Small intestine (tissue), 16 donors: ENCODE data around the gene BMAL2. TPM values are rescaled to one million over a fixed set of nuclear protein-coding genes. Genes with fewer than 3 reads are reported as not detected.

Source experiments
- DNase-seq, 2 donors: peaks; one replicate each; pipeline versions ENCODE4 v3.0.0 to v3.0.0-alpha.2; 2013
- FAIRE-seq: peaks from 2 replicates; lab custom pipeline; 2012; peaks lifted over from hg19 to GRCh38; lab: Jason Lieb, UNC
- H3K27ac ChIP-seq, 3 donors: one replicate each; pipeline ENCODE4 v1.5.1; 2013; ENCODE audit warnings: low read length in 2 of 3, mild to moderate bottlenecking in 2 of 3, control low read depth in 1 of 3, inconsistent platforms in 1 of 3, low read depth in 1 of 3, moderate library complexity in 1 of 3
- H3K27me3 ChIP-seq, 3 donors: one replicate each; pipeline ENCODE4 v1.6.1; 2013; ENCODE audit warnings: low read length in 3 of 3, inconsistent platforms in 1 of 3; ENCODE audit not compliant: control insufficient read depth in 3 of 3, insufficient read depth in 3 of 3
- H3K36me3 ChIP-seq, 3 donors: one replicate each; pipeline ENCODE4 v1.6.1; 2013; ENCODE audit warnings: low read length in 3 of 3, inconsistent platforms in 1 of 3, low read depth in 1 of 3, mild to moderate bottlenecking in 1 of 3, moderate library complexity in 1 of 3; ENCODE audit not compliant: control insufficient read depth in 3 of 3, insufficient read depth in 2 of 3
- H3K4me1 ChIP-seq, 3 donors: one replicate each; pipeline ENCODE4 v1.6.1; 2013; ENCODE audit warnings: low read length in 2 of 3, inconsistent platforms in 1 of 3, low read depth in 1 of 3, mild to moderate bottlenecking in 1 of 3, moderate library complexity in 1 of 3; ENCODE audit not compliant: control insufficient read depth in 3 of 3, insufficient read depth in 2 of 3
- H3K4me3 ChIP-seq, 3 donors: one replicate each; pipeline ENCODE4 v1.5.1; 2013; ENCODE audit warnings: low read length in 3 of 3, control low read depth in 1 of 3, inconsistent platforms in 1 of 3, low read depth in 1 of 3, mild to moderate bottlenecking in 1 of 3, moderate library complexity in 1 of 3
- H3K9me3 ChIP-seq, 2 donors: one replicate each; pipeline ENCODE4 v1.6.1; 2013; ENCODE audit warnings: low read depth in 1 of 2, low read length in 1 of 2; ENCODE audit not compliant: control insufficient read depth in 2 of 2, insufficient read depth in 1 of 2
- WGBS, 3 donors: extraction: QIAGEN DNeasy Blood & Tissue Kit; methylation state at CpG; one replicate each; pipeline ENCODE4 v1.1.7; 2013; 5-methylcytosine and 5-hydroxymethylcytosine counted together
- long read RNA-seq, 10 donors: transcript quantifications; one replicate each; lab custom pipeline, GENCODE V29; 2026
- polyA plus RNA-seq, 4 donors: library from polyadenylated mRNA; stranded (reverse) in 3 of 4; unstranded in 1 of 4; fragments of 200-250 nt in 3 of 4; fragments of 120-200 nt in 1 of 4; gene quantifications; one replicate each; pipeline versions ENCODE4 v1.2.1 to v1.2.3, GENCODE V29; 2013
- donor health status: healthy with polysubstance abuse.
- donor health status: control.
- donor health status: control.
- donor health status: Bipolar disorder and iron deficiency.
- donor health status: healthy.

Gene BMAL2, protein sequence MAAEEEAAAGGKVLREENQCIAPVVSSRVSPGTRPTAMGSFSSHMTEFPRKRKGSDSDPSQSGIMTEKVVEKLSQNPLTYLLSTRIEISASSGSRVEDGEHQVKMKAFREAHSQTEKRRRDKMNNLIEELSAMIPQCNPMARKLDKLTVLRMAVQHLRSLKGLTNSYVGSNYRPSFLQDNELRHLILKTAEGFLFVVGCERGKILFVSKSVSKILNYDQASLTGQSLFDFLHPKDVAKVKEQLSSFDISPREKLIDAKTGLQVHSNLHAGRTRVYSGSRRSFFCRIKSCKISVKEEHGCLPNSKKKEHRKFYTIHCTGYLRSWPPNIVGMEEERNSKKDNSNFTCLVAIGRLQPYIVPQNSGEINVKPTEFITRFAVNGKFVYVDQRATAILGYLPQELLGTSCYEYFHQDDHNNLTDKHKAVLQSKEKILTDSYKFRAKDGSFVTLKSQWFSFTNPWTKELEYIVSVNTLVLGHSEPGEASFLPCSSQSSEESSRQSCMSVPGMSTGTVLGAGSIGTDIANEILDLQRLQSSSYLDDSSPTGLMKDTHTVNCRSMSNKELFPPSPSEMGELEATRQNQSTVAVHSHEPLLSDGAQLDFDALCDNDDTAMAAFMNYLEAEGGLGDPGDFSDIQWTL
- 1 to 10 TPM; 1.4 to 5.6 (median 3.8) TPM for polyA plus RNA-seq
- long read RNA-seq, donor 1, partial matches to known transcripts: 0 of 1 reads
- long read RNA-seq, donor 1, other reads (novel, unspliced or antisense): 0 of 1 reads
- long read RNA-seq, donor 2, partial matches to known transcripts: 0 of 1 reads
- long read RNA-seq, donor 2, other reads (novel, unspliced or antisense): 0 of 1 reads
- long read RNA-seq, donor 3: 0 reads
- long read RNA-seq, donor 4: 0 reads
- long read RNA-seq, donor 5, partial matches to known transcripts: 0 of 1 reads
- long read RNA-seq, donor 5, other reads (novel, unspliced or antisense): 0 of 1 reads
- long read RNA-seq, donor 6: 0 reads
- long read RNA-seq, donor 7: 0 reads
- long read RNA-seq, donor 8: 0 reads
- long read RNA-seq, donor 9: 0 reads
- long read RNA-seq, donor 10, partial matches to known transcripts: 0 of 2 reads
- long read RNA-seq, donor 10, other reads (novel, unspliced or antisense): 0 of 2 reads

- H3K27me3 ChIP-seq: no peaks in the 10 kb centered on the region
- H3K4me1 ChIP-seq: peaks cover 0 to 9% (median 5%) of the 10 kb centered on the region in 3 donors
- H3K4me3 ChIP-seq: peak within 1 kb of the TSS; percentile 56 to 78 (median 70)
- FAIRE-seq: no peak
- peak within 1 kb of the TSS in 2 of 3 donors; percentile 56 to 65 for H3K27ac ChIP-seq
- 0% methylated on average over 41 to 95 of the region's 96 CpGs for WGBS, 3 donors
- H3K36me3 ChIP-seq: no peaks in the 10 kb centered on the region
- H3K9me3 ChIP-seq: no peaks in the 10 kb centered on the region
- DNase-seq: peak; percentile 19 to 77
Measured at GRCh38 chr12:27332714-27333402, at the start of gene BMAL2. BMAL2 (plus strand) TSS chr12:27332836; CDS start chr12:27333073, 237 bp downstream.

DNA sequence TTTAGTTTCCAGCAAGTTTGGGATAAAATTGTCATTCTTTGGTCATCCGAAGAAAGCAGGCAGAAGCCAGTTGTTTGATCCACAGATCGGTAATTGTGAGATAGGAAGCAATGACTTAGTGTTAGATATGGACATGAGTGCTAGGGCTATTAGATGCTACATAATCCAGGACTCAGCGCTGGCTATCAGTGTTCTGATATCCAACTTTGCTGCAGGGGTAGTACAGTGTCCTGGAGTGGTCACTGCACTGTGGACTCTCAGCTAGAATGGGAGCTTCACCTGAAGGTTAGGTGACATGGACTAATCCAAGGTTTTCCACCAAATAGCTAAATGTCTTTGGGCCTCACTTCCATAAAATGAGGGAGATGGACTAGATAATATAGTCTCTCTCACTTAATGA, 48.6 kb upstream of the BMAL2 start:
- 84 to 94% (median 90%) methylated on average over 3 of the region's 3 CpGs for WGBS, 3 donors
- DNase-seq: no peak
- no peak for FAIRE-seq
- peaks cover 4 to 15% (median 10%) of the 10 kb centered on the region in 3 donors for H3K4me1 ChIP-seq
- no peaks in the 10 kb centered on the region for H3K27me3 ChIP-seq
- no peaks in the 10 kb centered on the region for H3K9me3 ChIP-seq
- H3K27ac ChIP-seq: no peak overlapping the region
- H3K36me3 ChIP-seq: peaks cover 0 to 3% (median 2%) of the 10 kb centered on the region in 3 donors
- H3K4me3 ChIP-seq: no peak overlapping the region

- 70 to 91% (median 90%) methylated on average over 2 of the region's 2 CpGs for WGBS, 3 donors
- peaks cover 4 to 14% (median 13%) of the 10 kb centered on the region in 3 donors for H3K4me1 ChIP-seq
- no peak overlapping the region for H3K27ac ChIP-seq
- peaks cover 0 to 3% (median 2%) of the 10 kb centered on the region in 3 donors for H3K36me3 ChIP-seq
- H3K4me3 ChIP-seq: no peak overlapping the region
- DNase-seq: no peak
- no peaks in the 10 kb centered on the region for H3K9me3 ChIP-seq
- H3K27me3 ChIP-seq: no peaks in the 10 kb centered on the region
- no peak for FAIRE-seq
Measured at GRCh38 chr12:27284751-27285150, 47.9 kb upstream of the BMAL2 start.

- WGBS, 3 donors: 87 to 96% (median 96%) methylated on average over 1 of the region's 1 CpG
- FAIRE-seq (no peak), DNase-seq (no peak)
- H3K9me3 ChIP-seq: no peaks in the 10 kb centered on the region
- H3K4me1 ChIP-seq: peaks cover 4 to 14% (median 14%) of the 10 kb centered on the region in 3 donors
- no peak overlapping the region for H3K27ac ChIP-seq
- peaks cover 0 to 3% (median 2%) of the 10 kb centered on the region in 3 donors for H3K36me3 ChIP-seq
- no peaks in the 10 kb centered on the region for H3K27me3 ChIP-seq
- H3K4me3 ChIP-seq: no peak overlapping the region
Measured at GRCh38 chr12:27285403-27285802, 47.2 kb upstream of the BMAL2 start.

- Histone ChIP-seq H3K27me3 (no peaks in the 10 kb centered on the region), H3K4me3 (no peak overlapping the region), H3K27ac (no peak overlapping the region), H3K36me3 (peaks cover 0 to 3% (median 2%) of the 10 kb centered on the region in 3 donors), H3K4me1 (peaks cover 2 to 19% (median 11%) of the 10 kb centered on the region in 3 donors), H3K9me3 (no peaks in the 10 kb centered on the region)
- DNase-seq (no peak), FAIRE-seq (no peak)
- WGBS, 3 donors: 88 to 99% (median 90%) methylated on average over 3 of the region's 3 CpGs
Measured at GRCh38 chr12:27289414-27289813, 43.2 kb upstream of the BMAL2 start.

GRCh38 chr12:27290501-27291168, 42.0 kb upstream of the BMAL2 start:
- FAIRE-seq (no peak), DNase-seq (peak; percentile 55 to 67)
- Histone ChIP-seq H3K4me1 (peaks cover 2 to 19% (median 11%) of the 10 kb centered on the region in 3 donors), H3K27me3 (no peaks in the 10 kb centered on the region), H3K36me3 (peaks cover 0 to 3% (median 2%) of the 10 kb centered on the region in 3 donors), H3K9me3 (no peaks in the 10 kb centered on the region), H3K27ac (peak overlapping the region in 1 of 3 donors; percentile 29), H3K4me3 (no peak overlapping the region)
- 18 to 55% (median 39%) methylated on average over 4 of the region's 4 CpGs for WGBS, 3 donors

DNA sequence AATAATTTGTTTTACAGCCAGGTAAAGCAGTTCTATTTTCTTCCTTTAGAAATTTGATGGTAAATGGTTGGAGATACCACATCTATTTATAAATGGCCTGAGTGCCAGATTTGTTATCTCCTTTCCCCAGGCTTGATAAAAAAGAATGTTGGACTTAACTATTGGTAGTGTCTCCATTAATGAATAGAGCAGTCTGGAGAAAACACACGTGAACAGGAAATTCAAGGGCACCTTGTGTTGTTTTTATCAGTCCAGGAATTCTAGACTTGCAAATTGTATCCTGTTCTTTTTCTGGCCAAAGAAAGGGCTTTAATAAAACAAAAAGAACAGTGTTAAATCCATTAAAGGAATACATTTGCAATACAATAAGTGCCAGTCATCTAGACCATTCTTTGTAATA, 40.8 kb upstream of the BMAL2 start:
- Histone ChIP-seq H3K27ac (no peak overlapping the region), H3K9me3 (no peaks in the 10 kb centered on the region), H3K4me3 (no peak overlapping the region), H3K36me3 (peaks cover 0 to 3% (median 2%) of the 10 kb centered on the region in 3 donors), H3K27me3 (no peaks in the 10 kb centered on the region), H3K4me1 (peaks cover 2 to 19% (median 11%) of the 10 kb centered on the region in 3 donors)
- no peak for DNase-seq
- no peak for FAIRE-seq
- 3 to 46% (median 28%) methylated on average over 1 of the region's 1 CpG for WGBS, 3 donors
